ENCODE measurements around the gene PCLAF.
"Not testable (repeated sequence)": the region's sequence is repeated elsewhere in the genome, so short reads cannot be mapped to it uniquely, and the experiment has no call there.

The PCLAF gene

DNA sequence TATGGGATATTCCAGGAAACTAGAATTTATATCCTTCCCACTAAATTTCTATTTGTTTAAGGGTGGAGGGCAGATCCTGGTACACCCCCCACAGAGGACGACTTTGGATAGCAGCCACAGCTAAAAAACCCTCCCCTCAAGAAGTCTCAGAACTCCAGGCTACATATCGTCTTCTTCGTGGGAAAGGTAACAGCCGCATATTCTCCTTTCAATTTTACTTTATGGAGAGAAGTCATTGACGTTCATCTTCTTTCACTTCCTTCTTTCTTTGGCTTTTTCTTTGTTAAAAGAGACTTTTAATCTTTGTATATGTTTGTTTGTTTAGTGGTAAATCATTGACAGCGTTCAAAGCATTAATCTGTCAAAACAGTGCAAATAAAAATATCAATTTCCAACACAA lies 42.7 kb upstream of the PCLAF start:
- no peak for DNase-seq (ENCODE audit: extremely low spot score)
- ChIA-PET CTCF (no interaction called here), POLR2A (no interaction called here)
- TF ChIP-seq L3MBTL2 (conservative IDR thresholded peaks at IDR 0.05), result no peak
- no peak for TF ChIP-seq FOXA1 (IDR thresholded peaks at IDR 0.05)
- no peak for TF ChIP-seq NFRKB (IDR thresholded peaks at IDR 0.05)
- TF ChIP-seq FOXK2 (IDR thresholded peaks at IDR 0.05), result no peak
- no peak for TF ChIP-seq SP1 (IDR thresholded peaks at IDR 0.05)

DNA sequence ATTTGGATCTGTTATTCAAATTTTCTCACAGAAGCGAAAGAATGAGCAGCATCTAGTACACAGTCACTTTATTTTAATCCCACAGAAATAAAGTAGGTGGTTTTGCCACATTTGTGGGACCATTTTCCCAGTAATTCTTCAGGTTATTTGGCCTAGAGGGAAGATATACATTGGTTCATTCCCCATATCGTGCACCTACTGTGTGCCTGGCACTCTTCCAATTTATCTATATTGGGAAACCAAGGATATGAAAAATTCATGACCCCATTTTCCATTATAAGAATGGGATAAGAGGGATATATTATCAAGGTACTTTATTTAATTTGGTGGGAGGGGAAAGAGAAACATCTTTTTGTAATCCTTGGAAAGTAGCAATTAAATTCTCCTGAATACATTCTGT lies 41.5 kb upstream of the PCLAF start:
- TF ChIP-seq SUZ12 (IDR thresholded peaks at IDR 0.05) (no peak), HDGF (IDR thresholded peaks at IDR 0.05; ENCODE audit: borderline replicate concordance) (no peak), SP1 (IDR thresholded peaks at IDR 0.05) (no peak), L3MBTL2 (conservative IDR thresholded peaks at IDR 0.05) (no peak), PKNOX1 (IDR thresholded peaks at IDR 0.05) (no peak), ZNF384 (IDR thresholded peaks at IDR 0.05) (no peak), FOXK2 (IDR thresholded peaks at IDR 0.05) (no peak), ELF4 (IDR thresholded peaks at IDR 0.05) (no peak), BHLHE40 (IDR thresholded peaks at IDR 0.05; ENCODE audit: borderline replicate concordance) (no peak), ARNT (IDR thresholded peaks at IDR 0.05) (no peak), LEF1 (IDR thresholded peaks at IDR 0.05; ENCODE audit: borderline replicate concordance) (no peak), FOXM1 (IDR thresholded peaks at IDR 0.05; ENCODE audit: borderline replicate concordance) (no peak), NFRKB (IDR thresholded peaks at IDR 0.05) (no peak), TARDBP (IDR thresholded peaks at IDR 0.05) (no peak), CTBP1 (IDR thresholded peaks at IDR 0.05; ENCODE audit: borderline replicate concordance) (no peak), FOXA1 (IDR thresholded peaks at IDR 0.05) (no peak)
- ChIA-PET POLR2A (no interaction called here), CTCF (no interaction called here)
- DNase-seq (ENCODE audit: extremely low spot score), result no peak

DNA sequence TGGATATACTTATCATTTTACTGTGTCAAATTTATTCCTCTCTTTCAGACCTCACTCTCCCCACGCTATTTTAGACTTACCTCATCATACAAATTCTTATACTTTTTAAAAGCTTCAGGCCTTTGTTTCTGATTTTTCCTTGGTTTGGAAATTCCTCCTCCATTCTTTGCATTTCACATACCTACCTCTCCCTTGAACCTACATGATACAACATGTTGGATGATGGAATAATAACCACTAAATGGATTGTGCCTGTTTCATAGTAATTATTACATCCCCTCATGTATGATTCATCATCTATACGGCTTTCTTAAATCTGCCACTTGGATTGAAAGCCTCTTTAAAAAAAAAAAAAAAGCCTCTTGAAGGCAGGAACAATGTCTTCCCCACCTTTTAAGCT lies 31.0 kb upstream of the PCLAF start:
- CTCF ChIA-PET, result interaction anchor here (0.7 kb wide), 1 partner anchor 88 kb away, joined by 4 read pairs; no protein-coding TSS in a partner anchor
- no peak for TF ChIP-seq ARNT (IDR thresholded peaks at IDR 0.05)
- TF ChIP-seq FOXK2 (IDR thresholded peaks at IDR 0.05), result no peak
- no peak for TF ChIP-seq FOXM1 (IDR thresholded peaks at IDR 0.05; ENCODE audit: borderline replicate concordance)
- no peak for TF ChIP-seq BHLHE40 (IDR thresholded peaks at IDR 0.05; ENCODE audit: borderline replicate concordance)
- no peak for TF ChIP-seq ELF4 (IDR thresholded peaks at IDR 0.05)
- no peak for TF ChIP-seq NFRKB (IDR thresholded peaks at IDR 0.05)
- no peak for TF ChIP-seq SUZ12 (IDR thresholded peaks at IDR 0.05)
- no peak for TF ChIP-seq SP1 (IDR thresholded peaks at IDR 0.05)
- no peak for DNase-seq (ENCODE audit: extremely low spot score)
- POLR2A ChIA-PET, result no interaction called here

GRCh38 chr15:64400583-64400982 lies 19.3 kb upstream of the PCLAF start:
- DNase-seq (ENCODE audit: extremely low spot score), result no peak
- CTCF ChIA-PET, result no interaction called here
- TF ChIP-seq LEF1 (IDR thresholded peaks at IDR 0.05; ENCODE audit: borderline replicate concordance) (no peak), ELF4 (IDR thresholded peaks at IDR 0.05) (no peak), ARNT (IDR thresholded peaks at IDR 0.05) (no peak), FOXK2 (IDR thresholded peaks at IDR 0.05) (no peak), NFRKB (IDR thresholded peaks at IDR 0.05) (no peak), TARDBP (IDR thresholded peaks at IDR 0.05) (no peak)
- POLR2A ChIA-PET, result no interaction called here

GRCh38 chr15:64398575-64398974 lies 17.3 kb upstream of the PCLAF start:
- DNase-seq (ENCODE audit: extremely low spot score), result no peak
- POLR2A ChIA-PET, result interaction anchor here (0.6 to 1.0 kb wide), 3 partner anchors 11 to 17 kb away, joined by 3 read pairs; partner anchors contain the start of genes PCLAF and TRIP4
- TF ChIP-seq BHLHE40 (IDR thresholded peaks at IDR 0.05; ENCODE audit: borderline replicate concordance) (no peak), PKNOX1 (IDR thresholded peaks at IDR 0.05) (no peak), HDGF (IDR thresholded peaks at IDR 0.05; ENCODE audit: borderline replicate concordance) (no peak), FOXK2 (IDR thresholded peaks at IDR 0.05) (no peak)
- CTCF ChIA-PET, result no interaction called here

- POLR2A ChIA-PET, result interaction anchor here (1.0 to 1.3 kb wide), 2 partner anchors 9 to 16 kb away, joined by 3 to 4 read pairs; partner anchors contain the start of genes PCLAF and TRIP4
- CTCF ChIA-PET, result interaction anchor here (0.7 kb wide), 2 partner anchors 497 to 1743 kb away, joined by 3 read pairs; no protein-coding TSS in a partner anchor
- TF ChIP-seq SP1 (IDR thresholded peaks at IDR 0.05), result no peak
- TF ChIP-seq SUZ12 (IDR thresholded peaks at IDR 0.05), result no peak
- no peak for TF ChIP-seq FOXA1 (IDR thresholded peaks at IDR 0.05)
- no peak for TF ChIP-seq CTBP1 (IDR thresholded peaks at IDR 0.05; ENCODE audit: borderline replicate concordance)
- no peak for TF ChIP-seq NFRKB (IDR thresholded peaks at IDR 0.05)
- TF ChIP-seq ELF4 (IDR thresholded peaks at IDR 0.05), result no peak
- no peak for TF ChIP-seq L3MBTL2 (conservative IDR thresholded peaks at IDR 0.05)
- no peak for TF ChIP-seq FOXM1 (IDR thresholded peaks at IDR 0.05; ENCODE audit: borderline replicate concordance)
- TF ChIP-seq ZNF384 (IDR thresholded peaks at IDR 0.05), result no peak
- TF ChIP-seq FOXK2 (IDR thresholded peaks at IDR 0.05), result no peak
- no peak for DNase-seq (ENCODE audit: extremely low spot score)
These were observed 15.5 kb upstream of the PCLAF start for GRCh38 chr15:64396789-64397188.

DNA sequence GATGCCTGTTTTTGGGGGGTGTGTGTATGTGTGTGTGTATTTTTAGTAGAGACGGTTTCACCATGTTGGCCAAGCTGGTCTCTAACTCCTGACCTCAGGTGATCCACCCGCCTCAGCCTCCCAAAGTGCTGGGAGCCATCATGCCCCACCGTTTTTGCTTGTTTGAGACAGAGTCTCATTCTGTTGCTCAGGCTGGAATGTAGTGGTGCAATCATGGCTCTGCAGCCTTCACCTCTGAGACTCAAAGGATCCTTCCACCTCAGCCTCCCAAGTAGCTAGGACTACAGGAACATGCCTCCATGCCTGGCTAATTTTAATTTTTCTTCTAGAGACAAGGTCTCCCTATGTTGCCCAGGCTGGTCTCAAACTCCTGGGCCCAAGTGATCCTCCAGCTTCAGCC lies 11.2 kb upstream of the PCLAF start:
- POLR2A ChIA-PET; DNase-seq (ENCODE audit: extremely low spot score); CTCF ChIA-PET: not testable (repeated sequence)

GRCh38 chr15:64389036-64389435 lies 7.8 kb upstream of the PCLAF start:
- no peak for DNase-seq (ENCODE audit: extremely low spot score)
- TF ChIP-seq PKNOX1 (IDR thresholded peaks at IDR 0.05) (no peak), ARNT (IDR thresholded peaks at IDR 0.05) (no peak), FOXM1 (IDR thresholded peaks at IDR 0.05; ENCODE audit: borderline replicate concordance) (no peak), LEF1 (IDR thresholded peaks at IDR 0.05; ENCODE audit: borderline replicate concordance) (no peak), SP1 (IDR thresholded peaks at IDR 0.05) (no peak)
- ChIA-PET POLR2A (no interaction called here), CTCF (no interaction called here)

Measured in HEK293T (cell line).